Rectal smooth muscle tissue (tissue), 1 donor: Measurements from ENCODE around the gene CHCHD6.

Experiments
- H3K27ac ChIP-seq: one replicate; pipeline ENCODE4 v1.7.0; 2013; ENCODE audit warnings: low read depth, low read length, inconsistent platforms
- H3K27me3 ChIP-seq: one replicate; pipeline ENCODE4 v1.7.0; 2013; ENCODE audit warnings: low read length; ENCODE audit not compliant: control insufficient read depth, insufficient read depth
- H3K36me3 ChIP-seq: one replicate; pipeline ENCODE4 v1.7.0; 2013; ENCODE audit warnings: low read length; ENCODE audit not compliant: control insufficient read depth, insufficient read depth
- H3K4me1 ChIP-seq: one replicate; pipeline ENCODE4 v1.7.0; 2013; ENCODE audit warnings: low read length; ENCODE audit not compliant: control insufficient read depth, insufficient read depth
- H3K4me3 ChIP-seq: one replicate; pipeline ENCODE4 v1.7.0; 2013; ENCODE audit warnings: low read length
- H3K9ac ChIP-seq: one replicate; pipeline ENCODE4 v1.7.0; 2013; ENCODE audit warnings: low read length

Gene CHCHD6, protein sequence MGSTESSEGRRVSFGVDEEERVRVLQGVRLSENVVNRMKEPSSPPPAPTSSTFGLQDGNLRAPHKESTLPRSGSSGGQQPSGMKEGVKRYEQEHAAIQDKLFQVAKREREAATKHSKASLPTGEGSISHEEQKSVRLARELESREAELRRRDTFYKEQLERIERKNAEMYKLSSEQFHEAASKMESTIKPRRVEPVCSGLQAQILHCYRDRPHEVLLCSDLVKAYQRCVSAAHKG

DNA sequence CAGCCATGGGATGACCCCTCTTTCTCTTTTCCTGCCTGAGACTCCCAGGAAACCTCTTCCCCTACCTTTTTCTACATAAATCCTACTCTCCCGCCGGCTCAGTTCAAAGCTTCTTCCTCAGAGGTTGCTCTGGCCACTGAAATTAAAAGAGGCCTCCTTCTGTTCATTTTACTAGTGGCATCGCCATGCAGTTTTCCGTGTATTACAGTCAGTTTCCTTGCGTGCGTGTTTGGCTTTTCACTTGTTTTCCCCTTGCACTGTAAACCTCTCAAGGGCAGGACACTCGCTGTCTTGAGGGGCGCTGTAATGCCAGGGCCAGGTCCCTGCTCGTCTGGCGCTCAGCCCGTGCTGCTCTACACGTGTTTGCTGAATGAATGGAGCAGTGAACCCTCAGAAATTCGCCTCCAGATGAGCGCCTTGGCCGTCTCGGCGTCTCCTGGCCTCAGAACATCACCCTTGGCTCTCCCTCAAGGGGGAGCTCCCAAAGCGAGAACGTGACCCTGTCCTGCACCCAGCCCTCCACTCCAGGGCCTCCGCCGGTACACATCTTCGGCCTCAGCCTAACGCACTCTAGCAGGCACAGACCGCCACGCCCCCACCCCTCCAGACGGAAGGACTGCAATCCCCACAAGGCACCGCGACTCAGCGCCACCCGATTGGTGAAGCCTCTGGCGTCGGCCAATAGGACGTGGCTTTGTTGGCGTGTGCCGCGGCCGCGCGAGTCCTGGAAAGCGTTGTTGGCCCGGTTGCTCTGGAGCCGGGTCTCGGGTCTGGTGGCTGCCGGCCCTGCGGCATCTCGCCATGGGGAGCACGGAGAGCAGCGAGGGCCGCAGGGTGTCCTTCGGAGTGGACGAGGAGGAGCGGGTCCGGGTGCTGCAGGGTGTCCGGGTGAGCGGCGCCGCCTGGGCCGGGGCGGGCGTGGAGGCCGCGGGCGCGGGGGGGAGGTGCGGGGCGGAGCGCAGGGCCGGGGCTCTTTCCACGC lies at the start of gene CHCHD6:
Gene CHCHD6, plus strand, starts transcription at position 729 of the 982 bp plus-strand sequence. Its CDS starts 73 bp downstream, at position 802.
- Histone ChIP-seq H3K4me3 (peak within 1 kb of the TSS; percentile 90), H3K27ac (no peak within 1 kb of the TSS), H3K36me3 (no peaks in the 10 kb centered on the region), H3K4me1 (peaks cover 7% of the 10 kb centered on the region), H3K27me3 (no peaks in the 10 kb centered on the region), H3K9ac (peak within 1 kb of the TSS; percentile 36)

DNA sequence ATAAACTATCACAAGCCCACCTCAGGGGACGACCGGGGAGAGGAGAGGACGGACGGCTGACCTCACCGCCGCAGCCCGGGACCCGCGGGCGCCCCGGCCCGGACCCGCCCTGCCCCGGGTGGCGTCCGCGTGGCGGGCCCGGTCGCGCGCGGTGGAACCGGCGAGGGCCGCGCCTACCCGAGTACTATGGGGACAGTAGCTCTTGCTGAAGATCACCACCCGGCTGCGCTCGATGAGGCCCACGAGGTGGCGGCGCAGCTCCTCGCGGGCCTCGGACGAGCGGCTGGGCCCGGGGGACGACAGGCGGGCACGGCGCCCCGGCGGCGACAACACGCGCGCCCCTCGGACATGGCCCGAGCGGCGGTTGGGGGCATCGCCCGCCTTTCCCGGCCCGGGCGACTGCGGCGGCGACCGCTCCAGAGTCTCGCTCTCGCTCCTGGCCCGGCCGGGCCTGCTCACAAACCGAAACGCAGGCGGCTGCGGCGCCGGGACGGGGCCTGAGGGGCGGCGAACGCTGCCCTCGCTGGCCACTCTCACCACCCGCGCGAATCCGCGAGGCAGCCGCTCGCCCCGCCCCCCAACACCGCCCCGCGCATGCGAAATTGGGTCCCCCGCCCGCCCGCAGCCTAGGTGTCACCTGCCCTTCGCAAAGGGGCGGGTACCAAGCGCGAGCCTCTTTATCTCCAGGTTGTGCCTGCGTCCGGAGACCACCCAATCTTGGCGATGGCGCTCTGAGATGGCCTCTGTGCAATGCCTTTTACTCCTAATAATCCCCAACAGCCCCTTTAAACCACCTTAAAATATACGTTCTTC lies 49.3 kb upstream of the CHCHD6 start, which contains the start of gene TXNRD3:
Gene TXNRD3, minus strand, starts transcription at position 554 of the 813 bp plus-strand sequence.
- H3K4me3 ChIP-seq = peak within 1 kb of the TSS; percentile 75
- no peaks in the 10 kb centered on the region for H3K36me3 ChIP-seq
- H3K9ac ChIP-seq = peak within 1 kb of the TSS; percentile 47
- H3K27me3 ChIP-seq = no peaks in the 10 kb centered on the region
- peak within 1 kb of the TSS; percentile 32 for H3K27ac ChIP-seq
- H3K4me1 ChIP-seq = no peaks in the 10 kb centered on the region

DNA sequence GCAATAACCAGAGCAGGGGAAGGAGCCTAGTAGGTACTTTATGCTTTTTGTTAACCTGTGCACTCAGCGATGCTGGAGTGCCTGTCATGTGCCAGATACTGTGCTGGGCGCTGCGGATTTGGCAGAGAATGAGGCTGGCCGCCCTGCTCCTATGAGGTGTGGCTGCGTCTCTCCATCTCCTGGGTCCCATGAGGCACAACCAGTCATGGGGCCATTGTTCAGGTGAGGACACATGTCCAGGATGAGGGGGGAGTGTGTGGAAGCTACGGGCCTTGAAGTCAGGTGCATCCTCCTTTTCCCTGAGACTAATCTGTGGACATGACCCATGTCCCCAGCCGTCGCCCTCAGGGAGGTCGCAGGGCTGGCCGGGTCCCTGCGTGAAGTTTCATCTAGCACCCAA lies 48.2 kb upstream of the CHCHD6 start:
- Histone ChIP-seq H3K9ac (no peak overlapping the region), H3K4me3 (no peak overlapping the region), H3K36me3 (no peaks in the 10 kb centered on the region), H3K27ac (no peak overlapping the region), H3K4me1 (no peaks in the 10 kb centered on the region), H3K27me3 (no peaks in the 10 kb centered on the region)

DNA sequence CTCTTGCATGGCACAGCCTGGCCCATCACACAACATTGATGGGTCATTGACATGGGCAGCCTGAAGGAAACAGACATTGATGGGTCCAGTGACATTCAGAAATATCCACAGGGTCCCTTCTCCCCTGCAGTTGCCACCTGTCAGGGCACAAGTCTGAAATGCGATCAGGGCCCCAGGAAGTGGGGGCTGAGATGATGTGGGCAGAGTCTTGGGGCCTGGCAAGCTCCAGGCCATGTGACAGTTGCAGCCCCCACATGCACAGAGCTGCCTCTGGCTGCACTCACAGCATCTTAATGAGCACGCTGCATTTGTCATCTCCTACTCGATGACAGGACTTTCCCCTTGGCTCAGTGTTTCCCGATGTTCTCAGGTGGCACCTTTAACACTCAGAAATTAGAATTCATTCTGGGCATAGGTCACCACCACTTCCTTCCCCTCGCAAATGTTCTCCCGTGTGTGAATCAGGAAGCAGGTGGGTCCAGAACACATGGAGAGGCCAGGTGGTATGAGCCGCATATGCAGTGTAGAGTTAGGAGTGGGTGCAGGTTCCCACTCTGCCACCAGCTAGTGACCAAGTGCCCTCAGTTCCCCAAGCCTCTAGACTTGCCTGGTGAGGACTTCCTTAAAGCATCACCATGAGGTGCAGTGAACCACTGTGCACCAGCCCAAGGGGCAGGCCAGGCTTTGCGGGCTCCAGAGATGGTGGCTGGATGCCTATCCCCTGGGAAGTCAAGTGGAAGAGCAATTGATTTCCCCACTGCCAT lies 47.5 kb upstream of the CHCHD6 start:
- H3K27me3 ChIP-seq = no peaks in the 10 kb centered on the region
- H3K9ac ChIP-seq = no peak overlapping the region
- H3K27ac ChIP-seq = no peak overlapping the region
- H3K4me1 ChIP-seq = no peaks in the 10 kb centered on the region
- no peaks in the 10 kb centered on the region for H3K36me3 ChIP-seq
- H3K4me3 ChIP-seq = no peak overlapping the region

DNA sequence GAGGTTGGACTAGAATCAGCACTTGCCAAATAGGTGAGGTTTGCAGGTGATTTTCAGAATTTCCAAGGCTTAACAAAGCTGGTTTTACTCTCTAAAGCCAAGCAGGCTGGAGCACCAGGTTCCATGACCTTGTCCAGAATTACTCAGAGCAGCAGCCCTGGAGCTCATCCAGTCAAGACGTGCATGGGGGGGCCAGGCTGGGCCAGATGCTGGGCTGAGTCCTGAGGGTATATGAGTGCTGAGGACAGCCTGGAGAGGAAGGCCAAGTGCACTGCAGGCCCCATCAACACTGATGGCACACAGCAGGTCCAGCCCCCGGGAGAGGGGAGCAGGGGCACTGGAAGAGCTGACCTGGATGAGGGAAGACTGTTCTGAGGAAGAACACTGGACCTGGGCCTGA lies 46.1 kb upstream of the CHCHD6 start:
- H3K36me3 ChIP-seq = no peaks in the 10 kb centered on the region
- H3K27ac ChIP-seq = no peak overlapping the region
- H3K4me3 ChIP-seq = no peak overlapping the region
- no peaks in the 10 kb centered on the region for H3K27me3 ChIP-seq
- H3K4me1 ChIP-seq = no peaks in the 10 kb centered on the region
- H3K9ac ChIP-seq = no peak overlapping the region

DNA sequence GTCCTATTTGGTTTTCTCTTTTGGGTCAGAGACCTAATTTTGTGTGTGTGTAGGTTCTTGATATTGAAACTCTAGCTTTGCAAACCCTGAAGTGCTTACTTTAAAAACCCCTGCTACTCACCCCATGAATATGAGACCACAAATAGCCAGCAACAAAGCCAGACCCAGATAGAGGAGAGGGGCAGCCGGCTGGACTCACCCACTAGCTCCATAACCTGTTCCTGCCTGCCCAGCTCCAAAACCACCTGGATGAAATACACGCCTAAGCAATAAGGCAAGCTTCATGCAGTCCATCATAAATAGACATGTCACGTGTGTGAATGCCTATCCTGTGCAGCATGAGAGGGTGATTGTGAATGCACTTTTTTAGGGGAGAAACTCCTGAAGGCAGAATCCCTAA lies 45.5 kb upstream of the CHCHD6 start:
- no peaks in the 10 kb centered on the region for H3K4me1 ChIP-seq
- H3K4me3 ChIP-seq = no peak overlapping the region
- H3K27me3 ChIP-seq = no peaks in the 10 kb centered on the region
- H3K27ac ChIP-seq = no peak overlapping the region
- no peak overlapping the region for H3K9ac ChIP-seq
- H3K36me3 ChIP-seq = no peaks in the 10 kb centered on the region

DNA sequence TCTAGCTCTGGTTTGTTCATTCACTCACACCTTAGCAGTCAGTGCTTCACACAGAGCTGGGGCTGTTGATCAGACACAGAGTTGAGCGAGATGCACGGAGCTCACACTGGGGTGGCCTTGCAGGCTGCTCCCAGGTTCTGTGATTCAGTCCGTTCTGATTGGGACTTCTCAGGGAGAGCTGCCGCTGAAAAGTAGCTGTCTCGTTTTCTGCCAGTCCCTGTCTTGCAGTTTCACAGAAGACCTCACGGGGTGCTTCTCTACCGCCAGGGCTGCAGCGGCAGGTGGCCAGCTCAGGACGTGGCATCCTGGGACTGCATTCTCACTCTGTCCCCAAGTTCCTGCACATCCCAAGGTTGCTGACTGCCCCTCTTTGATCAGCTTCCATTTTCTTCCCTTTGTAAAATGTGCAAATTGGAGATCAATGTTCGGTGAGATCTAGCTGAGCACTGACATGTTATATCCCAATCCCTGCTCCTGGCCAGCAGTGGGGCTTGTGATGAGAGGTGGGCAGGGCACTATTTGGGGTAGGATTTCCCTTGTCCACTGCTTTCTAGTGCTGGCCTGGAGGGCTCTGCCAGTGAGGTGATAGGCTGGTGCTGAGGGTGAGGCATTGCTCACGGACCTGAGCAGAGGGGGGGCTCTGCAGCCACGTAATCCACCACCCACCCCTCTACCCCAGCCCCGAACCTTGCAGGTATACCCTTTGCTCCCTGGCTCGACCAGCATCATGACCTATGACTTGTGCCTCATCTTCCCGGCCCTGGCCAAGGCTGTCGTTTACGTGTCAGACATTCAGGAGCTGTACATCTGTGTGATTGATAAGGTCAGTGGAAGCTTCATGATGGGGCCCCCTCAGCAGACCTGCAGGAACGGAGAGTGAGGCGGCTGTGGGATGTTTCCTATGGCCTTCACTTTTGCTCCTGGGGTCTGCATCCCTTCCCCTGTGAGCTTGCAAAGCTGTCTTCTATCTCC lies 43.8 kb upstream of the CHCHD6 start:
- H3K27me3 ChIP-seq = no peaks in the 10 kb centered on the region
- no peak overlapping the region for H3K27ac ChIP-seq
- H3K4me3 ChIP-seq = no peak overlapping the region
- H3K4me1 ChIP-seq = no peaks in the 10 kb centered on the region
- H3K36me3 ChIP-seq = no peaks in the 10 kb centered on the region
- no peak overlapping the region for H3K9ac ChIP-seq

DNA sequence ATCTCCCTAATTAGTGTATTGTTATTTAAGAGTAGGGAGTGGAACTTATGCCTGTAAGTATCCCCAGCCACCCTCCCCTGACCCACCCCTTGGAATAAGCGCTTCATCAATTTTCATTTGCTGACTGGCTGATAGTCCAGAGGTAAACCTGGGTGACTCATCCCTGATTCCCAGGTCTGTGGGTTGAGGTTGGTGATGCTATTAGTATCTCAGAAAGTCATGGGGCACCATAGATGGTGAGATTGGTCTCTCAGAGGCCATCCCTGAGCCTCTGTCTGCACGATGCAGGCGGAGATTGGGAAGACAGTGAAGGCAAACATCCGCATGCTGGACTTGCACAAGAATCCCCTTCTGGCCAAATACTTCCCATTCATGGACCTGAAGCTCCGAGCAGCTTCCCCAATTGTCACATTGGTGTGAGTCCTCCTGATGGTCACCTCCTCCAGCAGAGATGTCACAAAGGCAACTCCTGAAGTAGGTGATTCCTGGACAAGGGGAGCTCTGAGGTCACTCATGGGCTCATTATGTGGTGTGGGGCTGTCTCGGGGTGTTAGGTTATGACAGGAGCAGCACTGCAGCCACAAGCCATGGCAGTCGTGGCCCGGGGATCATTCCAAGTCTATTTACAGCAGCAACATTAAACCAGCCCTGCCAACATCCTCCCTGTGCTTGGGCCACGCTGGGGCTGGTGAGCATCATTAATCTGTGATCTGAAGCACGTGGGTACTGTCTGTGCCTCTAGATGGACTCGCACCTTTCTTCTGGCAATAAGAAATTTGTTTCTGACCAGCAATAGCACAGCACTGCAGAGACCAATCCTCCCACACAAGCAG lies 42.3 kb upstream of the CHCHD6 start:
- Histone ChIP-seq H3K27me3 (no peaks in the 10 kb centered on the region), H3K36me3 (no peaks in the 10 kb centered on the region), H3K4me1 (no peaks in the 10 kb centered on the region), H3K27ac (no peak overlapping the region), H3K9ac (no peak overlapping the region), H3K4me3 (no peak overlapping the region)

DNA sequence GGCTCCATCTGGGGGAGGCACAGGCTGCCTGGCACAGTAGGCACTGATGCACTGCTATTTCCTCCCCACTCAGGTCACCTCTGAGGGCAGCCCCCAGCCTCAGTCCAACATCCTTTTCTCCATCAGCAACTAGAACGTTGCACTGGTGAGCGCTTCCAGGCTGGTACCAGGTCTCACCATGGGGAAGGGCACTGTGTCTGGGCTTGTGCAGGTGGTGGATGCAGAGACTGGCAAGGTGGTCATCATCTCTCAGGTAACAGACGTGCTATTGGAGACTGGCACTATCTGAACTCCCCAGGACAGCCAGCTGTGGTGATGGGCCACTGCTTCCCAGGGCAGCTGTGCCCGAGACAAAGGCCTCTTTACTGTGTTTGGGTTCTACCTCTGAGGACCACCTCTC lies 40.8 kb upstream of the CHCHD6 start:
- Histone ChIP-seq H3K27me3 (no peaks in the 10 kb centered on the region), H3K36me3 (no peaks in the 10 kb centered on the region)

DNA sequence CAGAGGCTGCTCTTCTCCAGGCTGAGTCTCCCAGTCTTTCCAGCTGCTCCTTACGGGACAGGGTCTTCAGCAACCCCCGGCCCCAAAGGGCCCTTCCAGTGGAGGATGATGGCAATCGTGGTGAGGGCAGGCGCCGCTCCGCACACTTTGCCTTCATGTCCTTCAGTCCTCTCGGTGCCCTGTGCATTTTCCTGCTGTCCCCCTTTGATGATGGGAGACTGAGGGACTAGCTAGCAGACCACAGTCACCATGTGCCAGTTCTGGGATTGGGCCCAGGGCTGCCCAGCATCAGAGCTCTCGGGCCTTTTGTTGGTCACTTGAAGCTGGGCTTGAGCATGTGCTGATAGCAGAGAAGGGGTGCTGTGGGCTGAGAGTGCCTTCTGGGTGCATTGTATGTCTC lies 40.3 kb upstream of the CHCHD6 start:
- Histone ChIP-seq H3K27ac (no peak overlapping the region), H3K27me3 (no peaks in the 10 kb centered on the region), H3K9ac (no peak overlapping the region), H3K4me1 (no peaks in the 10 kb centered on the region), H3K4me3 (no peak overlapping the region), H3K36me3 (no peaks in the 10 kb centered on the region)

More for the DNA sequence above, 40.8 kb upstream of the CHCHD6 start:
- no peak overlapping the region for H3K9ac ChIP-seq
- no peak overlapping the region for H3K4me3 ChIP-seq
- no peak overlapping the region for H3K27ac ChIP-seq
- no peaks in the 10 kb centered on the region for H3K4me1 ChIP-seq
